HuH-7.5 (cell line): ENCODE results near the gene SND1.

ENCODE experiments used
- DNase-seq: peaks from one replicate; pipeline ENCODE4 v3.0.0; 2011; ENCODE audit warnings: low spot score

The SND1 gene

DNA sequence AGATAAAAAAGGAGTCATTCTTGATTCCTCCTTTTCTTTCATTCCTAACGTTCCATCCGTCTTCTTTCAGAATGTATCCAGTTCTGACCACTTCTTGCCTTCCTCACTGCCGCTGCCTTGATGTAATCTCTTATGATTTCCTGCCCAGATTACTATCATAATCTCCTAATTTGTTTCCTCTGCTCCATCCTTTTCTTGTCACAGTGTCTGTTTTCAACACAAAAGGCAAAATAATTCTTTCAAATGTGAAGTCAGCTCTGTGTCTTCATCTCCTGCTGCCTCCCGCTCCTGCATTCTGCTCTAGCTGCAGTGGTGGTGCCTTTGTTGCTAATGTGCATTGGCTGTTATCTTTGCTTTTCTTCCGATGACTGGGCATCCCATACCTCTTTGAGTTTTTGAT, 150.9 kb downstream of the SND1 start:
- no peak for DNase-seq

- DNase-seq: no peak
Observed at GRCh38 chr7:127803626-127804025, 151.6 kb downstream of the SND1 start.

DNA sequence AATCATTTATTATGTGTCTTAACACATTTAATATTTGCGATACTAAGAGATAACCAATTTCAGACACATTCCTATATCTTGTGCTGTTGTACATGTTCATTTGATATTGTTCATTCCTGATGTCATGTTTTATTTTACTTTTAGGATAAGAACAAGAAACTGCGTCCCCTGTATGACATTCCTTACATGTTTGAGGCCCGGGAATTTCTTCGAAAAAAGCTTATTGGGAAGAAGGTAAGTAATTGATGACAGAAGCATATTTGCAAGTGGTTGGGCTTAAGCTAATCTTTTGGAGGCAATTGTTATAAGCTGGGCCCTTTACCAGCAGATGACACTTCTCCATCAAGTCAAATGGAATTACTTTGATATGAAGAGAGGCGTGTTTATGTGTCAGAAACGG, 155.3 kb downstream of the SND1 start:
- DNase-seq: no peak

- DNase-seq: no peak
Observed at GRCh38 chr7:127807829-127808228, 155.8 kb downstream of the SND1 start.

DNA sequence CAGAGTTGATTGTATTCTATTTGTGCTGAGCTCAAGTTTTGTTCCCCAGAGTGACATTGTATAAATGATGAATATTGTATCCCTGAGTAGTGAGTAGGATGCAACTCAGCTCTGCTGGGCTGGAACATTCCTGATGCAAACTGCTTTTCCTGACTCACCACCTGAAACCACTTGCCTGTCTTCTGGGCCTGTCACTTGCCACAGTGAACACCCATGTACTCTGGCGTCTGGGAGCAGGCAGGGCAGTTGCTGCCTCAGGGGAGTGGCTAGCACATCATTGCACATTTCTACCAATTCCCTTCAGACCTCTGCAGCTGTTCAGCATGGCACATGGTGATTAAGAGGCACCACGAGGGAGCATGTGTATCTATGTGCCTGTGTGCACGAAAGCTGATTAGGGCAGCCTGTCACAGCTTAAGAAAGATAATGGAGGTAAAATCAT, 157.3 kb downstream of the SND1 start:
- no peak for DNase-seq

DNA sequence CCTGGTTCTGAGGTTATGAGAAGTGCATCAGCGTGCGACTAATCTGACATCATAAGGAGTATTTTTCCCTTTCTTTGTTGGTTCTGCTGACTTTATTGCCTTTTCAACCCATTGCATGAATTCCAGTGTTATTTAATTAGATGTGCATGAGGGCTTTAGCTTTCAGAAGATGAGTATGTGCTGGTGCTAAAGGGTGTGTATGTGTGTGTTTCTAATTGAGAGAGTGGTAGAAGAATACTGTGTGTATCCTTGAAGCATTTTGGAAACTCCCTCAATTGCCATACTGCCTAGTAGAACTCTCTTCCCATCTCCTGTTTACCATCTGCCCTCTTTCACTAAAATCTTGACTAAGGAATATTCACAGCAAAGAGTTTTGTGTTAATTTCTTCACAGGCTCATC, 158.1 kb downstream of the SND1 start:
- no peak for DNase-seq

DNA sequence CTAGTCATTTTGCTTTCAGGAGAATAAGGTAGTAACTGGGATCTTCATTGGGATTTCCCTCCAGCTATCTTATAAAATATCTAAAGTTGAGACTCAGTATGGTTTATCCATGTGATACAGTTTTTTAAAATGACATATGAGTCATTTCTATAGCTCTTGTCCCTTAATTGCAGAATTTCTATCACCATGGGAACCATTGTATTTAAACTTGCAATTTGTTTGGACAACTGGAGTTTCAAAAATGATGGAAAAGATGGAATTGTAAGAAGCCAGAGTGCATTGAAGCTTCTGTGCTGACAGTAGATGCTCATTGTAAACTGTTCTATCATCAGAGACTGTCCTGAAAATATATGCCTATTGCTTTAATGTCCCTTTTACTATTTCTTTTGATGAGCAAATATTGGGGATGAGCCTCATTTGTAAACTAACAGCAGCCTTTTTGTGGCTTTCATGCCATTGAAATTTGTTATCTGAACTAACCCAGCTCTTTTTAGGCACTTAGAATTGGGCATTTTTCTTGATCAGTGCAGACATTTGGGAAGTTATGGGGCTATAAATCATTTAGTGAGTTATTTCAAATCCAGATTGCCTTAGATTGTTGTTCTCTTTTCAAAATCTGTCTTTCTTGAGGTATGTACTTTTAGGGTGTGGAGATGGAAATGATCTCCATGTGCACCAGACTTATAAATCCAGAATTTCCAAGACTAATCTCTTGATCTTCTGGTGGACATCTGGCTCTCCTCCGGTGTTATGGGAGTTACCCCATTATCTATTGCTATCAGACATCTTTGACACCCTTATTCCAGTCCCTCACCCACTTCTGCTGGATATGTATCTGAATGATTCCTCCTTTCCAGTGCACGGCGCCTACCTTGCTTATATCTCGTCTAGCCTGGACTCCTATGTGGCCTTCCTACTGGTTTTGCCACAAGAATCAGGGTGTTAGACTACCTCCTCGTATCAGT, 159.0 kb downstream of the SND1 start:
- DNase-seq: no peak

DNA sequence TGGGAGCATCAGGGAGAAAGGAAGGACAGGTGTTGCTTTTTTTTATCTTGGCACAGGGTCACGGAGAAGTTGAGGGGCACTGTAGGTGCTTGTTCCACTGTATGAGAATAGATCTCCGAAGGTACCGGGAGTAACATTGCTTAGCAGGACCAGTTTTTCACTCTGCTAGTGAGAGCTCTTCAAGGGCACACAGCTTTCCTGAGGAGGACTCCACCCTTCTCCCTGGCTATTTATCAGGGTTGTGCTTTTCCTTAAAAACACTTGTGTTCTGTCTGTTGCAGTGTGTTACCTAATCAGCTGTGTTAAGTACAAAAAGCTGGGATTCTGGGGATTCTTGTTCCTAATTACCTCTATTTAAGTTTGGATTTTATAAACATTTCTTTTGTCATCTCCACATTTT, 160.5 kb downstream of the SND1 start:
- no peak for DNase-seq

DNA sequence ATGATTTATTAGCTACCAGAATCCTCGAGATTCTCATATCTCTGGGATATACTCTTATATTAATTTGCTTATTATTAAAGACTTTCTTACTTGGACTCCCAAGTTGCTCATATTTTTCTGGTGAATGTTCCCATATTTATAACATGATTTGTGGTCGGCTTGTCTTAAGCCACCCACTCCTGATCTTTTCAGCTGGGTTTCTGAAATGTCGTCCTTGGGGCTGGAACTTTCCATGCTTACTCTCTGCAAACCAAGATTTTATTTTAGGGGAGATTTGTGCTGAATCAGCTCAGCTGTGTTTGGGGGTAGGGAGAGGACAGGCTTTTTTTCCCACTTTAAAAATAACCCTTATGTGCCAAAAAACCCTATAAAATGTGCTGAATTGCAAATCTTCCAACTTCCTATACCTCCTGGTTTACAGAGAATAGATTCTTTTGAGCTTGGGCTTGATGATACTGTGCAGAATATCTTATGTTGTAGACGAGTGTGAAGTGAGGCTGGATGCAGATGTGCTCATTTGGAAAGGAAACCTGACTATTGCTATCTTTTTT, 162.1 kb downstream of the SND1 start:
- no peak for DNase-seq

DNA sequence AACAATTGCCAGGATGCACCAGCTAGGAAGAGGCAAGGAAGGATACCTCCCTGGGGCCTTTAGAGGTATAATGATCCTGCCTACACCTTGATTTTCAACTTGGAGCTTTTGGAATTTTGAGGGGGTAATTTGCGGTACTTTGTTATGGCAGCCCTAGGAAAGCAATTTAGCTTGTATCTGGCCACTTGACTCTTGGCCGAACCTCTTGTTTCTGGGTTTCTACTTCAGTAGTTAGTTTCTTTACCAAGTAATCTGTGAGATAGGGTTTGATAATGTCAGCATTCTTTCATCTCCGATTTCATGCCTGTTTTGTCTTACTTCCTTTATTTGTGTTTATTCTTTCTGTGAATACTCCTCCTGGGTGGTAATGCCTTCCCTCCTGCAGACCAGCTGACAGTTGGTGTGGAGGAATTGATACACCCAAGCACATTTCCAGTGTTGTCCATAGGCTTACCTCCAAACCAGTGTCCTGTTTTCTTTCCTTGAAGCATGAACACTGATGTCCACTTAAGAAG, 163.7 kb downstream of the SND1 start:
- no peak for DNase-seq

DNA sequence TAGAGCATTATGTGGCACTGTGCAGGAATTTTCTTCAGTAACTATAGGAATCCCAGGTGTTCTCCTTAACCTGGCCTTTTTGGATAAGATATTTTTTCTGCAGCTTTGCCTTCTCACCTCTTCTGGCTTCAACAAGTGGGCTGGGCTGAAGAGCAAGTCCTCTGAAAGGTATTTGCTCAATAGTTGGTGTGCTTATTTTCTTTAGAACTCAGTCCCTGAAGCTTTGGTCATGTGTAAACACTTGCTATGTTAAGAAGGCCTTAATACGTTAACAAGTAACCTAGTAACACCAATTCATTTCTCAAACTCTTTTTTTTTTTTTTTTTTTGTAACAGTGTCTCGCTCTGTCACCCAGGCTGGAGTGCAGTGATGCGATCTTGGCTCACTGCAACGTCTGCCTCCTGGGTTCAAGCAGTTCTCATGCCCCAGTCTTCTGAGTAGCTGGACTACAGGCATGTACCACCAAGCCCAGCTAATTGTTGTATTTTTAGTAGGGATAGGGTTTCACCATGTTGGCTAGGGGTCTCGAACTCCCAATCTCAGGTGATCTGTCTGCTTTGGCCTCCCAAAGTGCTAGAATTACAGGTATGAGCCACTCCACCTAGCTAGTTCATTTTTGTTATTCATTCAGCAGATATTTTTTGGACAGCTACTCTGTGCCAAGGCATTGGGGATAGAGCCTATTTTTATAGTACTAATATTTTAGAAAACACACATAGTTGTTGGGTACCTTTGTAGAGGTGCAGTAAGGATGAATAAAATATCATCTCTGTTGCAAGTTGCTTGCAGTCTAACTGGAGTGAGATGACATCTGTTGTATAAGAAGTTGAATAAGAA, 164.6 kb downstream of the SND1 start:
- no peak for DNase-seq

- DNase-seq: no peak
Observed at GRCh38 chr7:127817466-127817865, 165.5 kb downstream of the SND1 start.

- DNase-seq: no peak
Observed at GRCh38 chr7:127818306-127818705, 166.3 kb downstream of the SND1 start.

- DNase-seq: no peak
Observed at GRCh38 chr7:127819975-127820731, 168.2 kb downstream of the SND1 start.

GRCh38 chr7:127820732-127821085, 168.7 kb downstream of the SND1 start:
- no peak for DNase-seq

- DNase-seq: no peak
Observed at GRCh38 chr7:127821146-127821545, 169.2 kb downstream of the SND1 start.

DNA sequence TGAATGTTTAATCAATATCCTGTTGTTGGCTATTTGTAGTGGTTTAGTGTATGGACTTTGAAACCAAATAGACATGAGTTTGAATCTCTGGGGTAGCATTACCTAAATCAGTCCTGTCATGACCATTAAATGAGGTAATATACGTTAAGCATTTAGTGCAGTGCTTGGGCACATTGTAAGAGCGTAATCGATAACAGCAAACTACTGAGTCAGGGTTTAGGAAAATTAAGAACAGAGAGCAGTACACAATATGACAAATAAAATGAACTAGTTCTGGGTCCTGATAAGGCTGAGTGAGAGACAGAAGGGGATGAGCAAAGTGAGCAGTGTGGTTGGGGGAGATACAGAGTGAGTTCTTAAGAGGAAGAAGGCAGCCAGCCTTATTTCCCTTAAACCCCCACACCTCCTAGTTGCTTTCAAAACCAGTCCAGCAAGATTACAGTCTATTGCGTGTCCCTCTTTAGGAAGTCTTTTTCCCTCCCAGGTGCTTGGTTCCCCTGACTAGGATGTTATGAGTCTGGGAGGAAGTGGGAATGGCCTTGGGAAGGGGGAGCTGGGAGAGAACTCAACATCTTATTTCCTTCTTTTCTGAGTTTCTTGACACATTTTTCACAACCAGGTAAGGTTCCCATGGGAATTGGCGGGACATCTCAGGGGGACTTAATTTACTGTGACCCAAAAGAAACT, 171.0 kb downstream of the SND1 start:
- DNase-seq: no peak

DNA sequence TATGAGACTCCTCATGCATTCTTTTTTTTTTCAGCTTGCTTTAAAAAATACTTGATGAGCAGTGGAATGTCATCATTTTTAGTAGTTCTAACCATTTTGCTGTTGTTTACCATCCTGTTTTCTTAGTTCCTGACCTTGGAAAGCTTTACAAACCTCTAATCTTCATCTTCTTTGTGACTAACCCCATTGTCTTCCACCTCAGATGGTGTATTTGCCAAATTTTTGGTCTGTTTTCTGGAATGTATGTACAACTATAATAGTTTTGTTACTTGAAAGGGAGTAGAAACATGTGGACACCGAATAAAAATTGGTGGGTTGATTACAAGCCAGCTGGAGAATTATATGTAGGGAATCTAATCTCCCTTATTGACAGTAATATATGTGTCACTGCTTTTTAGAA, 172.7 kb downstream of the SND1 start:
- no peak for DNase-seq

GRCh38 chr7:127828843-127829500, 177.0 kb downstream of the SND1 start:
- DNase-seq: no peak

- no peak for DNase-seq
Observed at GRCh38 chr7:127831318-127832219, 179.6 kb downstream of the SND1 start.
